K562 (cell line): ENCODE data around the gene PAGE5. TPM values are rescaled to one million over a fixed set of nuclear protein-coding genes. Genes with fewer than 3 reads are reported as not detected.

ENCODE experiments used
- KAT2B ChIP-seq: IDR thresholded peaks from one replicate; pipeline ENCODE4 v1.6.1; 2012; ENCODE audit warnings: low read depth, mild to moderate bottlenecking, control low read depth, inconsistent platforms, low read length, moderate library complexity
- NONO ChIP-seq, 2 experiments: fragments of 200-400 bp in 1 of 2; fragments of 450-650 bp in 1 of 2; formaldehyde crosslinking in 1 of 2; IDR thresholded peaks; 2 replicates each; pipeline ENCODE4 v1.6.1; 2017; ENCODE audit warnings: low read depth in 2 of 2, mild to moderate bottlenecking in 2 of 2, moderate library complexity in 2 of 2, low read length in 1 of 2
- RBFOX2 ChIP-seq: fragments of 200-400 bp; formaldehyde crosslinking; IDR thresholded peaks from 2 replicates; pipeline ENCODE4 v1.6.1; 2017; ENCODE audit warnings: low read depth, mild to moderate bottlenecking, low read length, moderate library complexity
- SAFB ChIP-seq: fragments of 200-400 bp; formaldehyde crosslinking; IDR thresholded peaks from 2 replicates; pipeline ENCODE4 v1.6.1; 2017; ENCODE audit warnings: low read depth, low read length, borderline replicate concordance
- ZFP91 ChIP-seq: sonication (generic); formaldehyde crosslinking; IDR thresholded peaks from 2 replicates; pipeline ENCODE4 v1.8.0; 2022; ENCODE audit warnings: mild to moderate bottlenecking, missing genetic modification reagents
- polyA plus RNA-seq, 8 experiments: library from polyadenylated mRNA; depleted of rRNA in 4 of 8; stranded (reverse) in 5 of 8; unstranded in 3 of 8; fragments of >200 nt; fragmentation: Nextera tagmentation in 2 of 8; fragmentation: Illumina TruSeq in 1 of 8; extraction: Ambion mirVana in 2 of 8; extraction: Trizol in 1 of 8; gene quantifications; 2 replicates each; pipeline versions ENCODE4 v1.2.1 to v1.2.3, GENCODE V29; 2011 to 2014; ENCODE audit warnings: inconsistent platforms in 1 of 8, missing spikeins in 1 of 8
- total RNA-seq, 7 experiments: library from RNA; depleted of rRNA in 6 of 7; stranded (reverse); fragments of >200 nt in 6 of 7; fragmentation: Illumina TruSeq in 2 of 7; extraction: Trizol in 2 of 7; gene quantifications; 2 replicates each; pipeline versions ENCODE4 v1.2.1 to v1.2.3, GENCODE V29; 2011 to 2021; ENCODE audit warnings: low replicate concordance in 1 of 7
- TF ChIP-seq, protein P1 (sequence below), 2 experiments: fragments of 450-650 bp; formaldehyde crosslinking in 1 of 2; IDR thresholded peaks; 2 replicates each; pipeline versions ENCODE4 v1.4.0 to v1.6.1; 2014 to 2020; ENCODE audit warnings: mild to moderate bottlenecking in 2 of 2, borderline replicate concordance in 1 of 2, low read depth in 1 of 2
- TF ChIP-seq, protein P2 (sequence below), 2 experiments: fragments of 450-650 bp; IDR thresholded peaks; 2 replicates each; pipeline ENCODE4 v1.6.1; 2018; ENCODE audit warnings: mild to moderate bottlenecking in 2 of 2, low read depth in 1 of 2; ENCODE audit not compliant: partially characterized antibody in 2 of 2

The PAGE5 gene
- total and polyA plus RNA-seq, 9 of the 15 experiments (the other 6 are each of a cell fraction or from before 2014, with no cell fraction given): 146 to 571 (median 342) TPM

- TF ChIP-seq, protein P1, sequence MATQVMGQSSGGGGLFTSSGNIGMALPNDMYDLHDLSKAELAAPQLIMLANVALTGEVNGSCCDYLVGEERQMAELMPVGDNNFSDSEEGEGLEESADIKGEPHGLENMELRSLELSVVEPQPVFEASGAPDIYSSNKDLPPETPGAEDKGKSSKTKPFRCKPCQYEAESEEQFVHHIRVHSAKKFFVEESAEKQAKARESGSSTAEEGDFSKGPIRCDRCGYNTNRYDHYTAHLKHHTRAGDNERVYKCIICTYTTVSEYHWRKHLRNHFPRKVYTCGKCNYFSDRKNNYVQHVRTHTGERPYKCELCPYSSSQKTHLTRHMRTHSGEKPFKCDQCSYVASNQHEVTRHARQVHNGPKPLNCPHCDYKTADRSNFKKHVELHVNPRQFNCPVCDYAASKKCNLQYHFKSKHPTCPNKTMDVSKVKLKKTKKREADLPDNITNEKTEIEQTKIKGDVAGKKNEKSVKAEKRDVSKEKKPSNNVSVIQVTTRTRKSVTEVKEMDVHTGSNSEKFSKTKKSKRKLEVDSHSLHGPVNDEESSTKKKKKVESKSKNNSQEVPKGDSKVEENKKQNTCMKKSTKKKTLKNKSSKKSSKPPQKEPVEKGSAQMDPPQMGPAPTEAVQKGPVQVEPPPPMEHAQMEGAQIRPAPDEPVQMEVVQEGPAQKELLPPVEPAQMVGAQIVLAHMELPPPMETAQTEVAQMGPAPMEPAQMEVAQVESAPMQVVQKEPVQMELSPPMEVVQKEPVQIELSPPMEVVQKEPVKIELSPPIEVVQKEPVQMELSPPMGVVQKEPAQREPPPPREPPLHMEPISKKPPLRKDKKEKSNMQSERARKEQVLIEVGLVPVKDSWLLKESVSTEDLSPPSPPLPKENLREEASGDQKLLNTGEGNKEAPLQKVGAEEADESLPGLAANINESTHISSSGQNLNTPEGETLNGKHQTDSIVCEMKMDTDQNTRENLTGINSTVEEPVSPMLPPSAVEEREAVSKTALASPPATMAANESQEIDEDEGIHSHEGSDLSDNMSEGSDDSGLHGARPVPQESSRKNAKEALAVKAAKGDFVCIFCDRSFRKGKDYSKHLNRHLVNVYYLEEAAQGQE (IDR thresholded peaks at IDR 0.05; ENCODE audit: borderline replicate concordance): 0 out of 2 replicates have a peak, but pooled peaks have one; percentile 11
- TF ChIP-seq, protein P1 (CRISPR knock-in tag; IDR thresholded peaks at IDR 0.05; ENCODE audit: low read depth): no peak
- peak; percentile 48 for TF ChIP-seq RBFOX2
- no peak for TF ChIP-seq KAT2B
- TF ChIP-seq, protein P2, sequence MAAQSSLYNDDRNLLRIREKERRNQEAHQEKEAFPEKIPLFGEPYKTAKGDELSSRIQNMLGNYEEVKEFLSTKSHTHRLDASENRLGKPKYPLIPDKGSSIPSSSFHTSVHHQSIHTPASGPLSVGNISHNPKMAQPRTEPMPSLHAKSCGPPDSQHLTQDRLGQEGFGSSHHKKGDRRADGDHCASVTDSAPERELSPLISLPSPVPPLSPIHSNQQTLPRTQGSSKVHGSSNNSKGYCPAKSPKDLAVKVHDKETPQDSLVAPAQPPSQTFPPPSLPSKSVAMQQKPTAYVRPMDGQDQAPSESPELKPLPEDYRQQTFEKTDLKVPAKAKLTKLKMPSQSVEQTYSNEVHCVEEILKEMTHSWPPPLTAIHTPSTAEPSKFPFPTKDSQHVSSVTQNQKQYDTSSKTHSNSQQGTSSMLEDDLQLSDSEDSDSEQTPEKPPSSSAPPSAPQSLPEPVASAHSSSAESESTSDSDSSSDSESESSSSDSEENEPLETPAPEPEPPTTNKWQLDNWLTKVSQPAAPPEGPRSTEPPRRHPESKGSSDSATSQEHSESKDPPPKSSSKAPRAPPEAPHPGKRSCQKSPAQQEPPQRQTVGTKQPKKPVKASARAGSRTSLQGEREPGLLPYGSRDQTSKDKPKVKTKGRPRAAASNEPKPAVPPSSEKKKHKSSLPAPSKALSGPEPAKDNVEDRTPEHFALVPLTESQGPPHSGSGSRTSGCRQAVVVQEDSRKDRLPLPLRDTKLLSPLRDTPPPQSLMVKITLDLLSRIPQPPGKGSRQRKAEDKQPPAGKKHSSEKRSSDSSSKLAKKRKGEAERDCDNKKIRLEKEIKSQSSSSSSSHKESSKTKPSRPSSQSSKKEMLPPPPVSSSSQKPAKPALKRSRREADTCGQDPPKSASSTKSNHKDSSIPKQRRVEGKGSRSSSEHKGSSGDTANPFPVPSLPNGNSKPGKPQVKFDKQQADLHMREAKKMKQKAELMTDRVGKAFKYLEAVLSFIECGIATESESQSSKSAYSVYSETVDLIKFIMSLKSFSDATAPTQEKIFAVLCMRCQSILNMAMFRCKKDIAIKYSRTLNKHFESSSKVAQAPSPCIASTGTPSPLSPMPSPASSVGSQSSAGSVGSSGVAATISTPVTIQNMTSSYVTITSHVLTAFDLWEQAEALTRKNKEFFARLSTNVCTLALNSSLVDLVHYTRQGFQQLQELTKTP (IDR thresholded peaks at IDR 0.05; ENCODE audit: low read depth in 1 of 2, partially characterized antibody in 2 of 2): no peak
- no peak for TF ChIP-seq SAFB
- TF ChIP-seq NONO (IDR thresholded peaks at IDR 0.05; ENCODE audit: low read depth in 2 of 2, low read length in 1 of 2): no peak
- TF ChIP-seq ZFP91: no peak
These were observed at the start of gene PAGE5 (continued) for GRCh38 chrX:55220119-55220794.
